B cell (primary cell): Measurements from ENCODE around the gene CD300LG. TPM values are rescaled to one million over a fixed set of nuclear protein-coding genes. Genes with fewer than 3 reads are reported as not detected.

Experiments used
- ATAC-seq: fragments of 200-7000 bp; cut with Tn5 transposase; one replicate; pipeline ENCODE4 v1.10.0; 2021; ENCODE audit warnings: low read depth, mild to moderate bottlenecking, moderate number of reproducible peaks, moderate library complexity
- CTCF ChIA-PET: fragments of 350-600 bp; sonication (Branson Sonifier 250); formaldehyde crosslinking; loops from one replicate; lab custom pipeline; 2021; ENCODE audit warnings: antibody characterized with exemption, inconsistent platforms; lab: Charles Lee
- POLR2A ChIA-PET: fragments of 350-600 bp; sonication (Branson Sonifier 250); formaldehyde crosslinking; loops from one replicate; lab custom pipeline; 2021; ENCODE audit warnings: antibody characterized with exemption; lab: Charles Lee
- DNase-seq: peaks from one replicate; pipeline ENCODE4 v3.0.0; 2013
- H2AFZ ChIP-seq: 2 replicates; pipeline ENCODE4 v1.6.1; 2012; ENCODE audit warnings: mild to moderate bottlenecking, low read depth, low read length; ENCODE audit not compliant: insufficient read depth, poor library complexity, severe bottlenecking
- H3K27ac ChIP-seq, 2 donors: 1 replicate in 1 of 2; 2 replicates in 1 of 2; pipeline ENCODE4 v1.5.1; 2012 to 2013; ENCODE audit warnings: low read length in 2 of 2, mild to moderate bottlenecking in 2 of 2, moderate library complexity in 1 of 2
- H3K27me3 ChIP-seq, 4 experiments: fragments of 200-600 bp in 1 of 4; sonication (generic) in 1 of 4; replicated peaks in 1 of 4; 1 replicate in 2 of 4; 2 replicates in 2 of 4; pipeline versions ENCODE4 v1.6.1 to v1.7.0; 2013 to 2016; ENCODE audit warnings: low read length in 3 of 4, mild to moderate bottlenecking in 2 of 4, mixed read lengths in 1 of 4, moderate library complexity in 1 of 4; ENCODE audit not compliant: insufficient read depth in 4 of 4, control insufficient read depth in 3 of 4; ENCODE audit errors: control extremely low read depth in 1 of 4
- H3K36me3 ChIP-seq, 2 experiments: replicated peaks in 1 of 2; 1 replicate in 1 of 2; 2 replicates in 1 of 2; pipeline versions ENCODE4 v1.6.1 to v1.7.1; 2013; ENCODE audit warnings: low read length in 1 of 2; ENCODE audit not compliant: insufficient read depth in 2 of 2, control insufficient read depth in 1 of 2; ENCODE audit errors: control extremely low read depth in 1 of 2, extremely low read depth in 1 of 2
- H3K4me1 ChIP-seq, 2 donors: fragments of 200-600 bp in 1 of 2; sonication (generic) in 1 of 2; 1 replicate in 1 of 2; 2 replicates in 1 of 2; pipeline versions ENCODE4 v1.5.1 to v1.6.1; 2013 to 2017; ENCODE audit warnings: low read length in 2 of 2; ENCODE audit not compliant: control insufficient read depth in 2 of 2, insufficient read depth in 2 of 2
- H3K4me2 ChIP-seq: replicated peaks from 2 replicates; pipeline ENCODE3; 2012; ENCODE audit warnings: mild to moderate bottlenecking, low read depth, low read length; ENCODE audit not compliant: poor library complexity, severe bottlenecking
- H3K4me3 ChIP-seq, 5 experiments: fragments of 200-600 bp in 1 of 5; sonication (generic) in 1 of 5; 1 replicate in 3 of 5; 2 replicates in 2 of 5; pipeline versions ENCODE4 v1.5.1 to v1.7.0; 2011 to 2016; ENCODE audit warnings: low read length in 4 of 5, mild to moderate bottlenecking in 4 of 5, low read depth in 2 of 5, control low read depth in 1 of 5, moderate library complexity in 1 of 5; ENCODE audit not compliant: insufficient read depth in 1 of 5; ENCODE audit errors: control extremely low read depth in 1 of 5, extremely low read depth in 1 of 5
- H3K79me2 ChIP-seq: fragments of 200-600 bp; sonication (generic); one replicate; pipeline ENCODE4 v1.6.0; 2016; ENCODE audit warnings: low read length; ENCODE audit not compliant: control insufficient read depth, insufficient read depth
- H3K9ac ChIP-seq: fragments of 200-600 bp; sonication (generic); 2 replicates; pipeline ENCODE4 v1.6.1; 2017; ENCODE audit warnings: mild to moderate bottlenecking, low read length, moderate library complexity
- H3K9me3 ChIP-seq, 3 donors: one replicate each; pipeline versions ENCODE4 v1.6.1 to v1.7.1; 2013; ENCODE audit warnings: low read length in 2 of 3; ENCODE audit not compliant: control insufficient read depth in 2 of 3, insufficient read depth in 1 of 3; ENCODE audit errors: control extremely low read depth in 1 of 3
- H4K20me1 ChIP-seq: 2 replicates; pipeline ENCODE4 v1.6.0; 2012; ENCODE audit warnings: mild to moderate bottlenecking, low read length; ENCODE audit not compliant: insufficient read depth, control insufficient read depth, poor library complexity, severe bottlenecking
- H3K27ac Mint-ChIP-seq: one replicate; pipeline ENCODE4 v1.8.0; 2021; ENCODE audit warnings: mixed read lengths
- H3K27me3 Mint-ChIP-seq: one replicate; pipeline ENCODE4 v1.8.0; 2021; ENCODE audit warnings: mixed read lengths
- H3K4me1 Mint-ChIP-seq: one replicate; pipeline ENCODE4 v1.8.0; 2021; ENCODE audit warnings: mixed read lengths
- H3K4me3 Mint-ChIP-seq: one replicate; pipeline ENCODE4 v1.8.0; 2021; ENCODE audit warnings: mixed read lengths
- H3K9me3 Mint-ChIP-seq: one replicate; pipeline ENCODE4 v1.8.0; 2022; ENCODE audit warnings: mixed read lengths; ENCODE audit not compliant: insufficient read depth
- EZH2 ChIP-seq: IDR thresholded peaks from 2 replicates; pipeline ENCODE4 v1.6.1; 2012; ENCODE audit warnings: borderline replicate concordance, low read depth, mild to moderate bottlenecking, moderate library complexity, low read length; ENCODE audit not compliant: insufficient read depth, poor library complexity, severe bottlenecking
- WGBS: methylation state at CpG from one replicate; pipeline ENCODE4 v1.1.5; 2013; ENCODE audit warnings: missing lambda C conversion rate; ENCODE audit not compliant: insufficient coverage; 5-methylcytosine and 5-hydroxymethylcytosine counted together
- intact Hi-C: fragments of 100-400 bp; cut with micrococcal nuclease; formaldehyde crosslinking; loops from one replicate; pipeline ENCODE4 v1.10.0; 2022
- polyA plus RNA-seq: library from polyadenylated mRNA; depleted of rRNA; stranded (reverse); fragments of >200 nt; gene quantifications from 2 replicates; pipeline ENCODE4 v1.2.3, GENCODE V29; 2012
- total RNA-seq, 2 donors: library from RNA; stranded (reverse); fragments of 120-200 nt in 1 of 2; gene quantifications; 1 replicate in 1 of 2; 2 replicates in 1 of 2; pipeline versions ENCODE4 v1.2.3 to v1.2.4, GENCODE V29; 2013 to 2022
- TF ChIP-seq, protein P1 (sequence below): fragments of 200-600 bp; IDR thresholded peaks from one replicate; pipeline ENCODE4 v1.8.0; 2022; ENCODE audit warnings: antibody characterized with exemption, mild to moderate bottlenecking

CD300LG gene
- total and polyA plus RNA-seq, 2 donors (not counting 1 experiment from before 2014, with no cell fraction given) = not detected

DNA sequence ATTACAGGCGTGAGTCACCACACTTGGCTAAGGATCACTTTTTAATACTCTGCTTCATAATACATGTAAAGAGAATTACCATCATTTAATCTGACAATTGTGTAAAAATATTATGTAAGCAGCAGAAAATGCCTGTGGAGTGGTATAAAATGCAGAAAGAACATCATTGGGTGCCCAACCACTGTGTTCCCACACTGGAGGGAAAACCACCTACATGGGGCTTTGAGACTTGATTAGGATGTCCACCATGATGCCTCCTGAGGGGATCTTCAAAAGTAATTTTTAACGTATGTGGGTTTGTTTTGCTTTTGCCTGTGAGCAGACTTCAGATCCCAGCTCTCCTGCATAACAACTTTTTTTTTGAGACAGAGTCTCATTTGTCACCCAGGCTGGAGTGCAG lies 47.9 kb upstream of the CD300LG start:
- WGBS = 100% methylated on average over 1 of the region's 2 CpGs
- H3K27me3 Mint-ChIP-seq = peaks cover 37% of the 10 kb centered on the region
- H3K4me1 ChIP-seq = no peaks in the 10 kb centered on the region
- H3K9ac ChIP-seq = no peak overlapping the region
- TF ChIP-seq, protein P1, sequence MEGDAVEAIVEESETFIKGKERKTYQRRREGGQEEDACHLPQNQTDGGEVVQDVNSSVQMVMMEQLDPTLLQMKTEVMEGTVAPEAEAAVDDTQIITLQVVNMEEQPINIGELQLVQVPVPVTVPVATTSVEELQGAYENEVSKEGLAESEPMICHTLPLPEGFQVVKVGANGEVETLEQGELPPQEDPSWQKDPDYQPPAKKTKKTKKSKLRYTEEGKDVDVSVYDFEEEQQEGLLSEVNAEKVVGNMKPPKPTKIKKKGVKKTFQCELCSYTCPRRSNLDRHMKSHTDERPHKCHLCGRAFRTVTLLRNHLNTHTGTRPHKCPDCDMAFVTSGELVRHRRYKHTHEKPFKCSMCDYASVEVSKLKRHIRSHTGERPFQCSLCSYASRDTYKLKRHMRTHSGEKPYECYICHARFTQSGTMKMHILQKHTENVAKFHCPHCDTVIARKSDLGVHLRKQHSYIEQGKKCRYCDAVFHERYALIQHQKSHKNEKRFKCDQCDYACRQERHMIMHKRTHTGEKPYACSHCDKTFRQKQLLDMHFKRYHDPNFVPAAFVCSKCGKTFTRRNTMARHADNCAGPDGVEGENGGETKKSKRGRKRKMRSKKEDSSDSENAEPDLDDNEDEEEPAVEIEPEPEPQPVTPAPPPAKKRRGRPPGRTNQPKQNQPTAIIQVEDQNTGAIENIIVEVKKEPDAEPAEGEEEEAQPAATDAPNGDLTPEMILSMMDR = no peak
- no peak for TF ChIP-seq EZH2
- no peaks in the 10 kb centered on the region for H3K9me3 ChIP-seq
- no peaks in the 10 kb centered on the region for H3K79me2 ChIP-seq
- H3K27ac ChIP-seq = no peak overlapping the region
- no peak for DNase-seq
- H3K4me3 Mint-ChIP-seq = no peak overlapping the region
- no peak overlapping the region for H2AFZ ChIP-seq
- no peak for ATAC-seq
- H3K27ac Mint-ChIP-seq = no peak overlapping the region
- no peak overlapping the region for H3K4me3 ChIP-seq
- no peaks in the 10 kb centered on the region for H3K36me3 ChIP-seq
- H3K4me2 ChIP-seq = no peak overlapping the region
- H3K4me1 Mint-ChIP-seq = no peaks in the 10 kb centered on the region
- no peaks in the 10 kb centered on the region for H3K9me3 Mint-ChIP-seq
- peaks cover 0 to 8% (median 5%) of the 10 kb centered on the region in 4 experiments for H3K27me3 ChIP-seq
- ChIA-PET CTCF (no interaction called here), POLR2A (no interaction called here)
- H4K20me1 ChIP-seq = no peaks in the 10 kb centered on the region
- intact Hi-C loops = no loop called here

DNA sequence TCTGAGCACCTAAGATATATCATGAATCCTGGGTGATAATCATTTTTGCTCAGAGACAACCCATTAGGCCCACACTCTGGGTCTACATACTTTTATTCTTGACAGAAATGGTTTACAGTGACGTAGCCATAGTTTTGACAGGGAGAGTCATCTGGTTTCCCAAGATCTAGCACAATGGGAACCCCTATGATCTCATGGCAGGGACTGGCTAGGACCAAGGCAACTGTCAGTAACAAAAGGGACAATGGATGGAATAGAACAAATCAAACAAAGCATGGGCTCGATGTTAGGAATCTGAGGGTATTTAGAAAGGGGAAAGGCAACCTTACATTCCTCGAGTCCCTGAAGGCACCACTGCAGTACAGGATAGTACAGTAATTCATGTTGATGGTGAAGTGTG lies 46.2 kb upstream of the CD300LG start:
- Mint-ChIP-seq H3K4me1 (no peaks in the 10 kb centered on the region), H3K4me3 (no peak overlapping the region), H3K27me3 (peaks cover 40% of the 10 kb centered on the region), H3K27ac (no peak overlapping the region), H3K9me3 (peaks cover 2% of the 10 kb centered on the region)
- DNase-seq (no peak), ATAC-seq (no peak)
- Histone ChIP-seq H3K9me3 (peaks cover 0 to 5% (median 2%) of the 10 kb centered on the region in 3 donors), H3K4me3 (no peak overlapping the region), H2AFZ (no peak overlapping the region), H4K20me1 (no peaks in the 10 kb centered on the region), H3K4me1 (no peaks in the 10 kb centered on the region), H3K4me2 (no peak overlapping the region), H3K27ac (no peak overlapping the region), H3K9ac (no peak overlapping the region), H3K27me3 (peaks cover 0 to 8% (median 7%) of the 10 kb centered on the region in 4 experiments), H3K36me3 (no peaks in the 10 kb centered on the region), H3K79me2 (no peaks in the 10 kb centered on the region)
- CTCF ChIA-PET = no interaction called here
- intact Hi-C loops = no loop called here
- WGBS = 80% methylated on average over 2 of the region's 3 CpGs
- no peak for TF ChIP-seq EZH2
- TF ChIP-seq, protein P1 = no peak
- POLR2A ChIA-PET = no interaction called here
